GM18858 (cell line): ENCODE results near the gene ATG4C.

Experiments used
- ATAC-seq: cut with Tn5 transposase; IDR thresholded peaks from one replicate; pipeline ENCODE4 v1.9.1; 2021; ENCODE audit not compliant: unreplicated experiment

The ATG4C gene

DNA sequence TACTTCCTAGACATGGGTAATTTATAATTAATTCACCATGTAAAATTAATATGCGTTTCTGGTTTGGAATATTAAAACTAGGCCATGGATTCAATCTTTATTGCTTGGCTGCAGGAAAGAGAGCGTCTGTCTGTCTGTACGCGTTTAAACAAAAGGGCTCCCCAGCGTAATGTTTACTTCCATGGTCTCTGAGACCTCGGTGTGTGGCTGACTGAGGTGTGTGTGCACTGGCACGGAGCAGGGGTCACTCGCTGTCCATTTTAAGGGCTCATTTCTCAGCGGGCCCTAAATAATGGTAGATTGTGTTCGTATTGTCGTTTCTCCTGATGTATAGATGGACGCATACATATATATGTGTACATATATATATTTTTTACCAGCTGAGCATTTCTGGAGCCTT lies 119.6 kb downstream of the ATG4C start:
- no peak for ATAC-seq

GRCh38 chr1:62903982-62904855 lies 120.3 kb downstream of the ATG4C start:
- no peak for ATAC-seq

- no peak for ATAC-seq
Measured at GRCh38 chr1:62904856-62905225, 120.9 kb downstream of the ATG4C start.

DNA sequence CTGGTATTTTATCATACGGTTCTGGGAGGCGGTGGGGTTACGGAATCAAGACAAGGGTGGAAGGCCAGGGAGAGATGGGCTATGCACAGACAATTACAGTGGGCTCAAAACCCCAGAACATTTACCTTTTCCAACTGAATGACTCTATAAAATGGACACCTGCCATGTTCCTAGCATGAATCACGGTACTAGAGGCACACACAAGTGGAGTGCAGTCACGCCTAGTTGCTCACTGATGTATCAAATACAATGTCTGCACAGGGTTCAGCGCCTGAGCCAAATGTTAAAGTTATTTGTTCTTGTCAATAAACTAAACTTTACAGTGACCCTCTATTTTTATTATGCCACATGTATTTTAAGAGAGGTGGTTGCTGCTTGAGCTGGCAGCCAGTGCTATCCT lies 121.4 kb downstream of the ATG4C start:
- ATAC-seq: no peak

DNA sequence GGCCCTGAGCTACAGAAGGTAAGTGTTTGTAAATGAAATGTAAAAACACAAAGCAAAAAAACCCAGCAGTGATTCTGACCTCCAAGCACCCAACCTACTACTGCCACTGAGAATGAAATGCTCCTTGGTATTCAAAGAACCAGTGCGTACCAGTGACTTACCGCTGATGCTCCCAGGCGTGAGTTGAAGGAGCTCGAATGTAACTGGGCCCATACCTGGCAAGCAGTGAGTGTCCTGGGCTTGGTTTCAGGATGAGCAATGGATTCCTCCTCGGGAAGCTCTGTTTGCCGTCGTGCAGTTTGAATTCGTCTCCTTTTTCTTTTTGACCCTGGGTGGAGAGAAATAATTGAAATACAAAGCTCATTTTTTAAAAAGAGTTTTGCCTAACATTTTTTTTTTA lies 121.9 kb downstream of the ATG4C start:
- no peak for ATAC-seq

DNA sequence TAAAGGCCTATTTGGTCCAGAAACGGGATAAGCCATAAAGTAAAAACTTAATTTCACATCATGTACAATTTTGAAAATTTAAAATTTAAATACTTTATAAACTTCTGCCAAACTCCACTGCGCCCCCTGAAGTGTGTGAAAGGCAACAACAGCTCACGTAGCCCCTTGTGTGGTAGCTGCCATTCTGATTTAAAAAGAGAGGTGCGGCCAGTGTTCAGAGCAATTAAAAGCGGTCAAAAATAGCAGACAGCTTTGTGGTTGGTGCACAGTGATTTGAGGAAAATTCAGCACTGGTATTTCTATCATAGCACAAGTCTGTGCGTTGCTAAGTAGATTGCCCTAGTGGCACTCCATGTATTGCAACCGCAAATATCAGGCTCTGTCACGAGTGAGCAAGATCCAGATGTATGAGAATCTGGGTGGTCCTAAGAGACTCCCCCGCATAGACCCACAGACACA lies 122.5 kb downstream of the ATG4C start:
- ATAC-seq: no peak

GRCh38 chr1:62908168-62908695 lies 124.3 kb downstream of the ATG4C start:
- ATAC-seq: no peak

DNA sequence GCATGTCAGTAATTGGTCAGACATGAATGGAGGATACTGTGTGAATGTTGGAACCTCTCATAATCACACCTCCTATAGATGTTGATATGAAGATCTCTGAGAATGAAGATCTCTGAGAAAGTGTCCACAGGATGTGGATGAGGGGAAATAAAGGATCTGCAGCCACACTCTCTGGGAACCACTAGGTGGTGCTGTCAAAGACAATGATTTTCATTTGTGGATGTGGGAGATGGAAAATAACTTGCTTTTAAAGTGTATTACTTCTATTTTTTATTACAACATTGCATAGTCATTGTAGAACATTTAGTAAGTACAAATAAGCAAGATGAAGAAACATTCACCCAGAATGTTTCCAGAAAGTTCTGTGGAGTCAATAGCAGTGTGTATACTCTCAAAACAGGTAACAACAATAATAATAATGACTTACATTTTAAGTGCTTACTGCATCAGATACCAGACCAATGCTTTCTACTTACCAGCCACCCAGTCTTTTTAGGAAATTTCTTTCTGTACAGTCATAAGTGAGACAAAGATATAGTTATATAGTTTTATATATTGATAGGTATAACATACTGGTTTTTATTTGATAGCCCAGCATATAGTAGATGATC lies 128.2 kb downstream of the ATG4C start:
- ATAC-seq: no peak
